NB4 (cell line): ENCODE measurements around the gene MAK.

Experiments
- POLR2A ChIP-seq: IDR thresholded peaks from 2 replicates; pipeline ENCODE4 v1.6.1; 2011; ENCODE audit warnings: mild to moderate bottlenecking; ENCODE audit not compliant: insufficient read length; ENCODE audit errors: extremely low read depth
- TF ChIP-seq, protein P1 (sequence below): IDR thresholded peaks from one replicate; pipeline ENCODE4 v1.5.1; 2012; ENCODE audit warnings: low read depth, low read length

GRCh38 chr6:10849901-10850300 is 11.6 kb upstream of the MAK start:
- TF ChIP-seq, protein P1, sequence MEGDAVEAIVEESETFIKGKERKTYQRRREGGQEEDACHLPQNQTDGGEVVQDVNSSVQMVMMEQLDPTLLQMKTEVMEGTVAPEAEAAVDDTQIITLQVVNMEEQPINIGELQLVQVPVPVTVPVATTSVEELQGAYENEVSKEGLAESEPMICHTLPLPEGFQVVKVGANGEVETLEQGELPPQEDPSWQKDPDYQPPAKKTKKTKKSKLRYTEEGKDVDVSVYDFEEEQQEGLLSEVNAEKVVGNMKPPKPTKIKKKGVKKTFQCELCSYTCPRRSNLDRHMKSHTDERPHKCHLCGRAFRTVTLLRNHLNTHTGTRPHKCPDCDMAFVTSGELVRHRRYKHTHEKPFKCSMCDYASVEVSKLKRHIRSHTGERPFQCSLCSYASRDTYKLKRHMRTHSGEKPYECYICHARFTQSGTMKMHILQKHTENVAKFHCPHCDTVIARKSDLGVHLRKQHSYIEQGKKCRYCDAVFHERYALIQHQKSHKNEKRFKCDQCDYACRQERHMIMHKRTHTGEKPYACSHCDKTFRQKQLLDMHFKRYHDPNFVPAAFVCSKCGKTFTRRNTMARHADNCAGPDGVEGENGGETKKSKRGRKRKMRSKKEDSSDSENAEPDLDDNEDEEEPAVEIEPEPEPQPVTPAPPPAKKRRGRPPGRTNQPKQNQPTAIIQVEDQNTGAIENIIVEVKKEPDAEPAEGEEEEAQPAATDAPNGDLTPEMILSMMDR = no peak
- no peak for TF ChIP-seq POLR2A
